DMS79 (cell line): ENCODE results near the gene PTPRG.

Experiments used
- DNase-seq: peaks from one replicate; lab custom pipeline; 2025; lab: John Stamatoyannopoulos, UW

PTPRG gene

DNA sequence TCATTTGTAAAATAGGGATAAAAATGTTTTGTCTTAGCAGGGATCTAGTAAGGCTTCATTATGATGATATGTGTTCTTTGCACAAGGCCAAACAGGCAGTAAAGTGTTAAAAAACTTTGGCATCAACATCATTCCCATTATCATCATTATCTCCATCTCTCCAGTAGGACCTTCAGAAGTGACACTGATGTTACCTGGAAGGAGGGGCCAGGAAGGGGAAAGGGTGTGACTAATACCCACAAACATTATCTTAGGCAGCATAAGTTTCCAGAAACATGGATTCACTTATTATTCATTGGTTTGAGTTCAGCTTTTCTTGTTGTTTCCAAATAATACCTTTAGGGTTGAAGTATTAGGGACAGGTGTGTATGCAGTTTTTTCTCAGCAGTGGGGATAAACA, 399.6 kb downstream of the PTPRG start:
- no peak for DNase-seq

DNA sequence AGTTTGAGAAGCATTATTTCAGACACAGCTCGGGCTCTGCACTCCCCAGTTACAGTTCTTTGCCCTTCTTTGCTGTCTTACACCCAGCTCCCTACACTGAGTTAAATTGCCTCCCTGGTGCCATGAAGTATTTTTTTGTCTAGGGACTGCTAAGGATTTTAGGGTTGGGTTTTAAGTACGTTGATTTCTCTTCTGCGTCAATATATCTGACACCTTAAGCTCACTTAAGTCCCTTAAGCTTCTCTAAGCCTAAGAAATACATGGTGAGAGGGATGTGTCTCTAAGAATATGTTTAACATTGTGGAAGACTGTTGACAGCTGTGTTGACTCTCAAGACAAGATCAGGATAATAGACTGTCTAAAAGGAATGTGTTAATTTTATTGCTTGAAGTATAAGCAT, 400.5 kb downstream of the PTPRG start:
- no peak for DNase-seq

GRCh38 chr3:61964566-61964965, 403.2 kb downstream of the PTPRG start:
- DNase-seq: no peak

GRCh38 chr3:61965770-61966131, 404.4 kb downstream of the PTPRG start:
- DNase-seq: no peak

- no peak for DNase-seq
Observed at GRCh38 chr3:61966200-61966599, 404.8 kb downstream of the PTPRG start.

DNA sequence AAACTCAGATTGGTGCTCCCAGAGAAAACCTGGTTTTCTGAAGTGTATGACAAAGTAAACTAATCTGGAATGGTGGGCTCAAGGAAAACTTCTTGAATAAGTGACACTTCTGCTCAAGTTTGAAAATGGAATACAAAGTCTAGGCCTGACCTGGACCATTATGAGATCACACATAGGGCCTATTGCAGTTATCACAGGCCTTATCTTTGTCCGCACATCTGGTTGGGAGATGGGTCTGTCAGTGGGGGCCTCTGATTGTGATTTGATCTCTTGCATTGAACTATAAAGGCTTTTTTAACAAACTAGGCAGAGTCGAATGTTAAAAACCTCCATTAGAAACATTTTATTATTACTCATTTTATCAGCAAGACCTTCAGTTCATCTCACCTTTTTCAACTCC, 405.6 kb downstream of the PTPRG start:
- no peak for DNase-seq

DNA sequence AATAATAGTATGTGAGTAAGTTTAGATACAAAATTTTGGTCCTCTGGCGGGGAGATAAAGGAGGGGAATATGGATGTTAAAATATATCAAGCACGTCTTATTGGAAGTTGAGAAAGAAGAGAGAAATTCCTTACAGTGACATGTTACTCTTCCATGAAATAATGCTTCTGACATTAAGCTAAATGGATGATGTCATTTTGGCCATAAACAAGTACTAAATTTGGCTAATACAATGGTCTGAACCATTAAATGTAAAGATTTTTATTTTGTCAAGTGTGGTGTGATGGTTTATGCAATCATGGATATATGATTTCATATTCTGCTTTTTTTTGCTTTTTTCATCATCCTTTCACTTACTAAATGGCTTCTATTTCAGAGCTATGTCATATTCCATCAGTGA, 406.6 kb downstream of the PTPRG start:
- no peak for DNase-seq

DNA sequence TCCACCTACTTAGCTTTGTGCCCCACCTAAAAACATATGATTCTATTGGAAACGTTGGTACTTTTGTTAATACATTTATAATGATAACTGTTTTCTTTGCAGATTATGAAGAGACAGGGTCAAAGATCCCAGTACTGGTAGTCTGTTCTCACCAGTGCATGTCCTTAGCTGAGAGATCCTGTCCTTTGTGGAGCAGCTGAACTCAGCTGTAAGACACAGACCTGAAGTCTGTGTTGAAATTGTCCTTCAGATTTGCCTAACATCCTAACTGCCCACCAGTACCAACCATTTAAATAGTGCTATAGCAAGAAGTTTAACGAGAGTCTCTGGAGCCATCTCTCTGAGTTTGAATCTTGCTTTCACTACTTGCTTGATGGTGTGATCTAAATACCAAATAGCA, 413.3 kb downstream of the PTPRG start:
- DNase-seq: no peak

DNA sequence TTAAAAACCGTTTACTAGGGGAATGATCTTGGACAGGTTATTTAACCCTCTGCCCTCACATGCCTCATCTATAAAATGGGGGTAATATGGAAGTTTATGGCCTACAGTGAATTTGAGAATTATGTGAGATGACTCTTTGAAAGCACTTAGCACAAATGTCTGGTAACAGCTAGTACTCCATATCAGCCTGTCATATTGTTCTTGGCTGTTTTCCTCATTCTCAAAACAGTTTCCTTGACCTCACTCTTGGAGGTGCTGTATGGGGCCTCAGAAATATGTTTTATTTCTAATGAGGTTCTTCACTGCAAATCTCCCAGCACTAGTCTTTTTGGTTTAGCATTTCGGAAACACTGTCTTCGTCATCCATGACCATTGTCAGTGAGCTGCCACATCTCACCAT, 413.8 kb downstream of the PTPRG start:
- no peak for DNase-seq

DNA sequence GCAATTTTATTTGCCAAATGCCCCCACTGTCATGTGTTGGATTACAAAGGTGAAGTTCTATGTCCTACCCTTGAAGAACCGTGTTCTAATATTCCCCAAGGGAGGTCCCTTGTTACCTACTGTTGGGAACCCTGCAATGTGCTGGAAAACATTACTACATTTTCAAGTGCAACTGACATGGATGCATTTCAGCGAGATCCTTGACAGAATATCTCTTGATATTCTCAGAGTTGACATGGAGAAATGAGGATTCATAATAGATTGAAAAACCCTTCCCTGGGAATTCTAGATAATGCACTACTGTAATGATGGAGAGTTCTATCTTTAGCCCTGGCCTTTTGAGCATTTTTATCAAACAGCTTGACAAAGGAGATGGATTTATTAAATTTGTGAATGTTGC, 414.6 kb downstream of the PTPRG start:
- no peak for DNase-seq

DNA sequence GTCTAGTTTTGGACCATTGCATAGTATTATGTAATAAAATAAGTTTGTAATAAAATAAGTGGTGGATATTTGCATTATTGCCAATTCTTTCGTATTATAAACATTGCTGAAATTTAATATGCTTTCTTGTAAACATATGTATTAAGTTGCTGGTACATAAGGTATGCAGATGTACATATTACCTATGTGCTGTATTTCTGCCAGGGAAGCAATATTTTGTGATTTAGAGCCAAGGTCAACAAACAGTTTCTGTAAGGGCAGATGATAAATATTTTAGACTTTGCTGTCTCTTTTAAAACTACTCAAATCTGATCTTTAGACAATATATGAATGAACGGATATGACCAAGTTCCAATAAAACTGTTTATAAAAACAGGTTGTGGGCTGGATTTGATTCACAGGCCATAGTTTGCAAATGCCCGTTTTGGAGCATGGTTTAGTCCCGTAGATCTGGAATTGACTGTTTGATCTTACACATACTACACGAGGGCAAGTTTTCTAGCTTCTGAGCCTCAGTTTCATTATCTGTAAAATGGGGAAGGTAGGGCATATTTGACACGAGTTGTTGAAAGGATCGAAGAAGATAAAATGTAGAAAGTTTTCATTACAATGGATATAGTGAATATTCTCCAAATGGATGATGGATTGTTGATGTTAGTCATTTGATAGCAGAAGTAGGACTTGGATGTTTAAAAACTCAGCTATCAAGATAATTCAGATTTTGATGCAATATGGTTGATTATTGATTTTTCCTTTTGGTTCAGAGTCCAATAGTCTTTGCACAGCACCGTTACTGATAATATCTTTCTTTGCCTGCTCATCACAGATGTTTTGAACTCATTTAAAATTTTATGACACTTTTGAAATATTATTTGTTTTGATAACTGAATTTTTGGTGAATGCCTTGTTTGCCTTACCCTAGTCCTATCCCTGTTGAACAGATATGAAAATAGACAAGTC, 417.4 kb downstream of the PTPRG start:
- DNase-seq: no peak

GRCh38 chr3:61979638-61980037, 418.3 kb downstream of the PTPRG start:
- DNase-seq: no peak

DNA sequence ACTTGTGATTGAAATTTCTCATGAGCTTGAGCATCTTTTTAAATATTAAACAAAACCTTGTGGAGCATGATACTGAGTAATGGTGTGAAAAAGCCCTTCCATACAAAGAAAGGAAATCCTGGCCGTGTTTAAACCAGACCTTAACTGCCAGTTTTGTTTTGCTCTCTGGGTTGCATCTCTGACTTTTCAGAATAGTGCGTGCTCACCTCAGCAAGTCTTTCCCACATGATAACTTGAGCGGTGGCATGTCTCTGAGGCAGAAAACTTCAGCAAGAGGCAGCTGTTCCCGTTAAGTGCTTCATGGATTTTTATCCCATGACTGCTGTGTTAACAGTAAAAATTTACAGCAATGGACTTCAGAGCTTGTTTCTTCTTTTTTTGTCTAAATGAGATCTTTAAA, 418.7 kb downstream of the PTPRG start:
- DNase-seq: no peak

DNA sequence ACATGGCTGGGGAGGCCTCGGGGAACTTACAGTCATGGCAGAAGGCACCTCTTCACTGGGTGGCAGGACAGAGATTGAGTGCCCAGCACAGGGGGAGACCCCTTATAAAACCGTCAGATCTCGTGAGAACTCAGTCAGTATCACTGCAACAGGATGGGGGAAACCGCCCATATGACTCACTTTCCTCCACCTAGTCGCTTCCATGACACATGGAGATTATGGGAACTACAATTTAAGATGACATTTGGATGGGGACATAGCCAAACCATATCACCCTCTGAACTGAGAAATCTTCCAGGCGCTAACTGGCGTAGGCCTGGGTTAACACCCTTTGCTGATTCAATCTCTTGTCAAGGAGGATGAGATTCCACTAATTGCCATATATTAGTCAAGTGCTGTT, 419.7 kb downstream of the PTPRG start:
- DNase-seq: no peak

DNA sequence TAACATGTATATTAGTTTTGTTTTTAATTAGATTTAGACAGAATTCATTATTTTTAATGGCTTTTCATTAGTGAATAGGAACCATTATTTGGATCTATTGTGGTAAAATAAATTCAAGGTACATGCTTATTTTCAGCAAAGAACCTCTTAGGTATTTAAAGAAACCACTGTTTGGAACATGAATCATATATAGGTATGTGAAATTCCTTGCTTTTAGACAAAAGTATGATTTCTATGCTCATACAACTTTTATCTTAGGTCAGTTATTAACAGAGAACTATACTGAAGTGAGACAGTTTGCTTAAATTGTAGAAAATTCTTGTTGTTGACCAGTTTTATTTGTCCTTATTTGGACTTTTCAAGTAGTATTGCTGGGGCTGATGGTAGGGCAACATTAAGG, 422.1 kb downstream of the PTPRG start:
- no peak for DNase-seq

- DNase-seq: no peak
Observed at GRCh38 chr3:61985020-61985419, 423.6 kb downstream of the PTPRG start.

- DNase-seq: no peak
Observed at GRCh38 chr3:61986473-61986872, 425.1 kb downstream of the PTPRG start.

- no peak for DNase-seq
Observed at GRCh38 chr3:61989681-61990080, 428.3 kb downstream of the PTPRG start.

- DNase-seq: no peak
Observed at GRCh38 chr3:61990327-61991027, 429.1 kb downstream of the PTPRG start.

DNA sequence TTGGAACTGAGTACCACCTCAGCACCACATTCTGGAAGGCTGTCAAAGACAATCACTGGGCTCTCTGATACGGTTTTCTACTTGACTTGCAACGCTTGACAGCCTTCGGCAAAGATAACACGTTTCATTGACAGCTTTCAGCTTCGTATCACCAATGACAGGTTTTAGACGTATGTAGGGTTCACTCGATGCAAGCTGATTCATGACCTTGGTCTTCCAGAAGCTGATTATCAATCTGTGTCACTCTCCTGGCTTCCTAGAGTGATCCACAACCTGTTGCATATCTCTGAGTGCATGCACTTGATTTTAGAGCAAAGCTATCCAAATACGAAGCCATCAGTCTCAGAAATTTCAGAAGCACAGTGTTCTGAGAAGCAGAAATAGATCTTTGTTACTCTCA, 430.3 kb downstream of the PTPRG start:
- no peak for DNase-seq

DNA sequence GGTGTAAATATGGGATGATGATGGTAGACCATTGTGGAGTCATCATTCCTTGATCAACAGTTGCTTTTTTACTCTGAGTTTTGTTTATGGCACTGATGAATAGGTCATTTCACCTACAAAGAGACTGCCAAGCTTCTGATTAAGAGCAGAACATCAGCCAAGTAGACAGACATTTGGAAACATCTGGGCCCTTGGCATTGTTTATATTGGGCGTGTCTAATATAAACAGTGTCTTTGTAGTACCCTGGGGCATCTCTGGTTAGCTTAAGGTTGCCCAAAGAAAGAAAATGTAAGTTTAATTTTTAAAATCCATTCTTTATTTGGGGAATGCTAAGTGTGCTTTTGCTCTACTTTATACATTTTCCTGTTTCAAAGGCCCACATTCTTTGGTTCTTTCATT, 435.0 kb downstream of the PTPRG start:
- no peak for DNase-seq

DNA sequence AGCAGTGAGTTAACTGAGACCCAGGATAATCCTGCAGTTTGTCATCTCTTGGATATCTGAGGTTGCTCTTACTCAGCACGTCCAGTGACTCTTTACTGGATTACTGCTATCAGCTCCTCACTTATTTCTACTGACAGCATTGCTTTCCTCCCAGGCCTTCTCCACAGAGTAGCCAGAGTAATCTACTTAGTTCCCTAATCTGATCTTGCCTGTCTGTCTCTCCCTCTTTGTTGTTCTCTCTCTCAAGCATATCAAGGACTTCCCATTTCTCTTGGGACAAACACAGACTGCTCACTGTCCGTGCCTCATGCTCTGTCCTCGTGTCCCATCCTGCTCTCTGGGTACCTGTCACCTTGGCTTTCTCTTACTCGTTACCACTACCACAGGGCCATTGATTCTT, 435.7 kb downstream of the PTPRG start:
- DNase-seq: no peak

- no peak for DNase-seq
Observed at GRCh38 chr3:62003835-62004234, 442.5 kb downstream of the PTPRG start.

DNA sequence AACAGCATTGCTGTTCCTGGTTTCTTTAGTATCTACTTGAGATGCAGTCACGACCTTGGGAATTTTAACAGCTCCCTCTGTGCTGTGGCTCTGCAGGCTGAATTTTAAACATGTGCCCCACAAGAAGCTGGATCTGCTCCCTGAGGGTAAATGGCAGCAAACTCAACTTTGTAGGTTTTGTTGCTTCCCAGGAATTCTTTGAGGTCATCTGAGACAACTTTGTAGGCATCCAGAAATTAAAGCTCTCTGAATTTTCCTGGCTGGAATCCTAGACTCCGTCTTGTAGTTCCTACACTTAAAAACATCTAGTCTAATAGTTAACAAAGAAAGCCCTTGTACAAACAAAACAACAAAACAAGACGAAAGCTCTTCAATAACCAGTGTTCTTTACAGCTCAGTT, 445.7 kb downstream of the PTPRG start:
- DNase-seq: no peak
